Adrenal gland (tissue), 12 donors: ENCODE results near the gene KCNK7. TPM values are rescaled to one million over a fixed set of nuclear protein-coding genes. Genes with fewer than 3 reads are reported as not detected.

Source experiments
- DNase-seq, 7 donors: peaks; one replicate each; pipeline ENCODE4 v3.0.0-alpha.2; 2019 to 2020
- H3K27ac ChIP-seq, 5 donors: fragments of 200-600 bp; sonication (generic) in 4 of 5; 1 replicate in 3 of 5; 2 replicates in 2 of 5; pipeline versions ENCODE4 v1.5.1 to v1.8.0; 2016 to 2020; ENCODE audit warnings: mild to moderate bottlenecking in 1 of 5
- H3K27me3 ChIP-seq: fragments of 200-600 bp; 2 replicates; pipeline ENCODE4 v1.8.0; 2021
- H3K36me3 ChIP-seq, 2 donors: fragments of 200-600 bp; replicated peaks in 1 of 2; 1 replicate in 1 of 2; 2 replicates in 1 of 2; pipeline versions ENCODE4 v1.5.1 to v1.8.0; 2018 to 2022
- H3K4me1 ChIP-seq, 2 donors: fragments of 200-600 bp; replicated peaks in 1 of 2; 1 replicate in 1 of 2; 2 replicates in 1 of 2; pipeline versions ENCODE4 v1.5.1 to v1.8.0; 2018 to 2021
- H3K4me3 ChIP-seq, 4 donors: fragments of 200-600 bp; sonication (generic) in 3 of 4; one replicate each; pipeline ENCODE4 v1.5.1; 2016 to 2018
- H3K9me3 ChIP-seq, 3 donors: fragments of 200-600 bp; sonication (generic) in 1 of 3; replicated peaks in 1 of 3; 1 replicate in 2 of 3; 2 replicates in 1 of 3; pipeline versions ENCODE4 v1.5.1 to v1.8.0; 2016 to 2021
- POLR2A ChIP-seq, 2 donors: fragments of 450-650 bp; IDR thresholded peaks; one replicate each; pipeline ENCODE4 v1.6.1; 2017; ENCODE audit warnings: antibody characterized with exemption in 2 of 2, mild to moderate bottlenecking in 2 of 2, moderate library complexity in 1 of 2
- WGBS, 4 donors: extraction: QIAGEN DNeasy Blood & Tissue Kit in 2 of 4; methylation state at CpG; one replicate each; pipeline versions ENCODE4 v1.1.5 to v1.1.7; 2013 to 2017; 5-methylcytosine and 5-hydroxymethylcytosine counted together
- intact Hi-C, 2 donors: fragments of 100-400 bp; cut with DNase I; formaldehyde crosslinking; loops; one replicate each; pipeline versions ENCODE4 v1.14.1 to v1.15.0; 2022 to 2023
- polyA plus RNA-seq, 3 donors: library from polyadenylated mRNA; stranded (reverse); fragments of 200-250 nt in 2 of 3; fragments of 350-450 nt in 1 of 3; fragmentation: Illumina TruSeq in 1 of 3; extraction: RNeasy Lipid Tissue Mini Kit (QIAGEN cat#74804) in 1 of 3; gene quantifications; one replicate each; pipeline ENCODE4 v1.2.3, GENCODE V29; 2013 to 2014
- total RNA-seq, 9 donors: library from RNA; depleted of rRNA in 4 of 9; stranded (reverse); fragments of >200 nt in 4 of 9; fragments of 120-200 nt in 1 of 9; fragmentation: NEBNext Ultra II Directional in 1 of 9; extraction: Animal tissue kit (Norgen Biotek cat#: 25700) in 1 of 9; gene quantifications; one replicate each; pipeline versions ENCODE4 v1.1.0 to v1.2.4, GENCODE V29; 2013 to 2023
- TF ChIP-seq, protein P1 (sequence below), 6 experiments: fragments of 450-650 bp in 4 of 6; fragments of 200-600 bp in 2 of 6; sonication (generic) in 1 of 6; IDR thresholded peaks; 1 replicate in 5 of 6; 2 replicates in 1 of 6; pipeline versions ENCODE4 v1.5.1 to v1.8.0; 2016 to 2021; ENCODE audit warnings: antibody characterized with exemption in 6 of 6, mild to moderate bottlenecking in 2 of 6, moderate library complexity in 1 of 6
- donor health status: healthy with polysubstance abuse.
- donor health status: Bipolar disorder and iron deficiency.
- donor health status: DM: yes; HTN: yes; CAD: no.
- donor health status: DM: no; HTN: no; CAD: no.
- donor health status: DM: no; HTN: no; CAD: no.
- donor health status: DM: yes; HTN: yes; CAD: no.

The KCNK7 gene
- total and polyA plus RNA-seq, 12 donors, result 0.06 to 12.5 (median 0.57) TPM; not detected in 5

DNA sequence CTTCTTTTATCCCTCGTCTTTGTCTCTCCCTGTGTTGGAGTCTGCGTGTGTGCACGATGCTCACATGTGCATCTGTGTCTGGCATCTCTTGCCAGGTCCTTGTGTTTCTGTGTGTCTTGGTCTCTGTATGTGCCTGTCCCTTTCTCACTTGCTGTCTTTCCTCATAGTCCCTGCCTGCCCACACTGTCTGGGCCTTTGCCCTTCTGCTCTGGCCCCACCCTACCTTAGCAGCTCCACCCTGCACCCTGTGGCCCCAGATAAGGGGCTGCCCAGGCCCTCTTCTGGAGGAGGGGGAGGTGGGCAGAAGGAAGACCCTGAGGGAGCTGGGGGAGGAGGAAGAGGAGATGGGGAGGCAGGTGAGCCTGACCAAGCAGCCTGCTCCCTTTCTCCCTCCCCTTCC lies 16.9 kb downstream of the KCNK7 start:
- Histone ChIP-seq H3K36me3 (peaks cover 0 to 27% of the 10 kb centered on the region in 2 donors), H3K27me3 (no peaks in the 10 kb centered on the region), H3K4me1 (peaks cover 15 to 33% of the 10 kb centered on the region in 2 donors), H3K4me3 (no peak overlapping the region), H3K27ac (no peak overlapping the region), H3K9me3 (no peaks in the 10 kb centered on the region)
- intact Hi-C loops, result no loop called here
- DNase-seq, result no peak
- TF ChIP-seq, protein P1, sequence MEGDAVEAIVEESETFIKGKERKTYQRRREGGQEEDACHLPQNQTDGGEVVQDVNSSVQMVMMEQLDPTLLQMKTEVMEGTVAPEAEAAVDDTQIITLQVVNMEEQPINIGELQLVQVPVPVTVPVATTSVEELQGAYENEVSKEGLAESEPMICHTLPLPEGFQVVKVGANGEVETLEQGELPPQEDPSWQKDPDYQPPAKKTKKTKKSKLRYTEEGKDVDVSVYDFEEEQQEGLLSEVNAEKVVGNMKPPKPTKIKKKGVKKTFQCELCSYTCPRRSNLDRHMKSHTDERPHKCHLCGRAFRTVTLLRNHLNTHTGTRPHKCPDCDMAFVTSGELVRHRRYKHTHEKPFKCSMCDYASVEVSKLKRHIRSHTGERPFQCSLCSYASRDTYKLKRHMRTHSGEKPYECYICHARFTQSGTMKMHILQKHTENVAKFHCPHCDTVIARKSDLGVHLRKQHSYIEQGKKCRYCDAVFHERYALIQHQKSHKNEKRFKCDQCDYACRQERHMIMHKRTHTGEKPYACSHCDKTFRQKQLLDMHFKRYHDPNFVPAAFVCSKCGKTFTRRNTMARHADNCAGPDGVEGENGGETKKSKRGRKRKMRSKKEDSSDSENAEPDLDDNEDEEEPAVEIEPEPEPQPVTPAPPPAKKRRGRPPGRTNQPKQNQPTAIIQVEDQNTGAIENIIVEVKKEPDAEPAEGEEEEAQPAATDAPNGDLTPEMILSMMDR (IDR thresholded peaks at IDR 0.05), result no peak
- no peak for TF ChIP-seq POLR2A (IDR thresholded peaks at IDR 0.05)
- WGBS, 4 donors, result 76 to 87% (median 84%) methylated on average over 3 of the region's 3 CpGs

DNA sequence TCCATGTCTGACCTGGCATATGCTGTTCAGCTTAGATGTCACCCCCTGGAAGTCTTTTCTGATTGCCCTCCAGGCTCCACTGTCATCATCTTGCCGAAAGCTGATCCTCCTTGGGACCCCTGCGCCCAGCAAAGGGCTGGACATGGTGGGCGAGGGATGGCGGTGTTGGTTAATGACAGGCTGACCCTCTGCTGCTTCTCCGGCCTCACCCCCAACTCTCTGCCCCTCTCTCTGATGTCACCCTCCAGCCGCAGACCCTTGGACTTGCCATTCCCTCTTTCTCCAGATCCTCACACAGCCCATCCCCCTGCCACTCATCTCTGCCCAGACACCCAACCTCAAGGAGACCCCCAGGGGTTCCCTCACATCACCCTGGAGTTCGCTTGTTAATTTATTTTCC lies 17.5 kb downstream of the KCNK7 start:
- H3K9me3 ChIP-seq, result no peaks in the 10 kb centered on the region
- peaks cover 20 to 39% of the 10 kb centered on the region in 2 donors for H3K4me1 ChIP-seq
- no peak overlapping the region for H3K4me3 ChIP-seq
- H3K27me3 ChIP-seq, result no peaks in the 10 kb centered on the region
- H3K36me3 ChIP-seq, result peaks cover 0 to 30% of the 10 kb centered on the region in 2 donors
- no peak for TF ChIP-seq POLR2A (IDR thresholded peaks at IDR 0.05)
- TF ChIP-seq, protein P1 (IDR thresholded peaks at IDR 0.05), result no peak
- DNase-seq, result no peak
- intact Hi-C loops, result no loop called here
- peak overlapping the region in 2 of 5 donors; percentile 94 to 96 for H3K27ac ChIP-seq
- WGBS, 4 donors, result 83 to 91% (median 90%) methylated on average over 7 of the region's 7 CpGs

DNA sequence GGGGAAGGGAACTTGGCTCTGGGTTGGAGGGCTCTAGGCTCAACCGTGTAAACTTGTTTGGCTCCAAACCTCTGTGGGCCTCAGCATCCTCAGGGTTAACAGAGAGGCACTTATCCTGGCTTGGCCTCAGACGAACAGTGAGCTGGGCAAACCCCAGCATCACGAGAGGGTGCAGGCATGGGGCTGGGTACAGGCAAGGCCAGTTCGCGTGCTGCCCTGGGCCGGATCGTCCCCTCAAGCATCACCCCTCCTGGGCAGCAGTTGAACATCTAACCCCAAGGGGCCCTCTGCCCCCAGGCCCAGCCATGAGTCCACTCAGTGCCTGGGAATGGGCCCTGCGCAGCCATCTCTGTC lies 17.9 kb downstream of the KCNK7 start:
- 53 to 76% (median 59%) methylated on average over 4 to 8 of the region's 8 CpGs for WGBS, 4 donors
- Histone ChIP-seq H3K4me3 (peak overlapping the region in 1 of 4 donors; percentile 63), H3K36me3 (peaks cover 0 to 30% of the 10 kb centered on the region in 2 donors), H3K27ac (peak overlapping the region in 3 of 5 donors; percentile 71 to 96 (median 94)), H3K4me1 (peaks cover 24 to 41% of the 10 kb centered on the region in 2 donors), H3K27me3 (no peaks in the 10 kb centered on the region), H3K9me3 (no peaks in the 10 kb centered on the region)
- TF ChIP-seq, protein P1 (IDR thresholded peaks at IDR 0.05), result no peak
- no peak for TF ChIP-seq POLR2A (IDR thresholded peaks at IDR 0.05)
- no peak for DNase-seq
- intact Hi-C loops, result no loop called here

DNA sequence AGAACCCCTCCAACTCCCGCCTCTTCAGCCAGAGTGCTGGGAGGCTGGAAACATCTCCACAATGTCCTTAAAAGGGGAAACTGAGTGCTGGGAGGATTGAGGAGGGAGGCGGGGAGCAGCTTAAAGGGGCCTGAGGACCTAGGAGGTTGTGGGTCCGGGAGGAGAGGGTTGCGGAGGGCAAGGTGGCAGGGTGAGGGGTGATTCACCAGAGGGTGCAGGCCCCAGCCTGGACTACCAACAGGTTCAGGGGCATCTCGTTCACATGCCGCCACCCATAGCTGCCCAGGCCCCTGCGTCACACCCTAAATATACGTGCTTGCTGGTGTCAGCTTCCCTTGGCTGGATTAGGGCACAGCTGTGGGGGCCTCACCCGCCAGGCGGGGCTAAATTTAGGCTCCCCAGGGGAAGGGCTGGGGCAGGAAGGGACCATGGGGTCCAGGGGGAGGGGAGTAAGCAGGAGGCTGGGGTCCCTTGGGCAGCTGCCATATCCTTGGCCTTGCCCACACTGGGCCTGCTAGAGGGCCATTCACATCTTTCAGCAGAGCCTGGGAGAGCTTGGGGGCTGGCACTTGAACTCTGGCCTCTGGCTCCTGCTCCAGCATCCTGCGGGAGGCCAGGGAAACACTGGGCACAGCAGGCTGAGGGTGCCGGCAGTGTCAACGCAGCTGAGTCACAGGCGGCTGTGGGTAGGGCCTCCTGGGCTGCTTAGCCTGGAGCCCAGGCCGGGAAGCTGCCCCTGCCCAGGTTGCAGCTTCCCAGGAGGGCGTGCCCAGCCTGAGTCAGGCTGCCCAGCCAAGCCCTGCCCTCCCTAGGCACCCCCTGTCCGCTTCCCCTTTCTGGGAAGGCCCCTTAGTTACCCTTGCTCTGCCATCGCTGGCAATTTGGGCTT lies 18.5 kb downstream of the KCNK7 start:
- TF ChIP-seq POLR2A (IDR thresholded peaks at IDR 0.05), result no peak
- TF ChIP-seq, protein P1 (IDR thresholded peaks at IDR 0.05), result no peak
- peak in 6 of 7 donors; percentile 72 to 81 (median 79) for DNase-seq
- H3K4me3 ChIP-seq, result peak overlapping the region in 2 of 4 donors; percentile 29 to 63
- peaks cover 25 to 43% of the 10 kb centered on the region in 2 donors for H3K4me1 ChIP-seq
- H3K27ac ChIP-seq, result peak overlapping the region; percentile 11 to 96 (median 79)
- peaks cover 0 to 30% of the 10 kb centered on the region in 2 donors for H3K36me3 ChIP-seq
- intact Hi-C loops, result no loop called here
- H3K27me3 ChIP-seq, result no peaks in the 10 kb centered on the region
- H3K9me3 ChIP-seq, result no peaks in the 10 kb centered on the region
- WGBS, 4 donors, result 44 to 51% (median 45%) methylated on average over 10 to 18 of the region's 18 CpGs
